Colonic mucosa (tissue), 4 donors: ENCODE data around the gene MCRIP2. TPM values are rescaled to one million over a fixed set of nuclear protein-coding genes. Genes with fewer than 3 reads are reported as not detected.

Experiments
- DNase-seq: peaks from one replicate; pipeline ENCODE4 v3.0.0-alpha.2; 2020
- H3K27ac ChIP-seq: fragments of 200-600 bp; one replicate; pipeline ENCODE4 v1.8.0; 2021
- H3K27me3 ChIP-seq: fragments of 200-600 bp; one replicate; pipeline ENCODE4 v1.8.0; 2021
- H3K36me3 ChIP-seq: fragments of 200-600 bp; one replicate; pipeline ENCODE4 v1.8.0; 2021
- H3K4me1 ChIP-seq: fragments of 200-600 bp; one replicate; pipeline ENCODE4 v1.8.0; 2021; ENCODE audit warnings: mild to moderate bottlenecking
- H3K4me3 ChIP-seq: fragments of 200-600 bp; one replicate; pipeline ENCODE4 v1.8.0; 2021
- H3K9ac ChIP-seq, 2 donors: one replicate each; pipeline ENCODE4 v1.7.0; 2013; ENCODE audit warnings: control low read depth in 2 of 2, low read depth in 2 of 2, low read length in 2 of 2
- H3K9me3 ChIP-seq: fragments of 200-600 bp; one replicate; pipeline ENCODE4 v1.8.0; 2021
- CTCF ChIP-seq: fragments of 200-600 bp; IDR thresholded peaks from one replicate; pipeline ENCODE4 v1.8.0; 2022; ENCODE audit warnings: antibody characterized with exemption, mild to moderate bottlenecking
- intact Hi-C: fragments of 100-400 bp; cut with DNase I; formaldehyde crosslinking; loops from one replicate; pipeline ENCODE4 v1.14.1; 2022
- total RNA-seq, 2 donors: library from RNA; stranded (reverse); fragmentation: NEBNext Ultra II Directional in 1 of 2; extraction: Animal tissue kit (Norgen Biotek cat#: 25700) in 1 of 2; gene quantifications; one replicate each; pipeline ENCODE4 v1.2.1, GENCODE V29; 2021
- donor health status: healthy.
- donor health status: DM: no; HTN: no; CAD: no.
- donor health status: DM: no; HTN: no; CAD: no.

MCRIP2 gene
- total RNA-seq, 2 donors from 2014 or later, result 132 to 158 TPM

- intact Hi-C loops, result no loop called here
- no peaks in the 10 kb centered on the region for H3K27me3 ChIP-seq
- no peak overlapping the region for H3K9ac ChIP-seq
- H3K27ac ChIP-seq, result no peak overlapping the region
- no peaks in the 10 kb centered on the region for H3K9me3 ChIP-seq
- H3K4me1 ChIP-seq, result no peaks in the 10 kb centered on the region
- no peak overlapping the region for H3K4me3 ChIP-seq
- TF ChIP-seq CTCF, result no peak
- no peak for DNase-seq
- no peaks in the 10 kb centered on the region for H3K36me3 ChIP-seq
Measured at GRCh38 chr16:619476-620100, 22.0 kb upstream of the MCRIP2 start.

GRCh38 chr16:620700-621525, 20.7 kb upstream of the MCRIP2 start:
- no peak for DNase-seq
- Histone ChIP-seq H3K27ac (no peak overlapping the region), H3K4me3 (no peak overlapping the region), H3K9ac (no peak overlapping the region), H3K36me3 (peaks cover 3% of the 10 kb centered on the region), H3K9me3 (no peaks in the 10 kb centered on the region), H3K27me3 (no peaks in the 10 kb centered on the region), H3K4me1 (no peaks in the 10 kb centered on the region)
- intact Hi-C loops, result no loop called here
- no peak for TF ChIP-seq CTCF

- no peak for TF ChIP-seq CTCF
- no peak overlapping the region for H3K9ac ChIP-seq
Measured at GRCh38 chr16:621526-622105, 20.0 kb upstream of the MCRIP2 start.

GRCh38 chr16:622920-623280, 18.7 kb upstream of the MCRIP2 start:
- H3K4me1 ChIP-seq, result no peaks in the 10 kb centered on the region
- no peak overlapping the region for H3K9ac ChIP-seq
- no peaks in the 10 kb centered on the region for H3K9me3 ChIP-seq
- H3K27me3 ChIP-seq, result no peaks in the 10 kb centered on the region
- H3K4me3 ChIP-seq, result no peak overlapping the region
- DNase-seq, result no peak
- no peak for TF ChIP-seq CTCF
- intact Hi-C loops, result no loop called here
- H3K36me3 ChIP-seq, result peaks cover 5% of the 10 kb centered on the region
- no peak overlapping the region for H3K27ac ChIP-seq

More at GRCh38 chr16:621526-622105, 20.0 kb upstream of the MCRIP2 start:
- peaks cover 5% of the 10 kb centered on the region for H3K36me3 ChIP-seq
- H3K4me3 ChIP-seq, result no peak overlapping the region
- no peaks in the 10 kb centered on the region for H3K27me3 ChIP-seq
- H3K9me3 ChIP-seq, result no peaks in the 10 kb centered on the region
- H3K27ac ChIP-seq, result no peak overlapping the region
- intact Hi-C loops, result no loop called here
- no peaks in the 10 kb centered on the region for H3K4me1 ChIP-seq
- DNase-seq, result no peak

GRCh38 chr16:624526-625070, 17.0 kb upstream of the MCRIP2 start:
- Histone ChIP-seq H3K4me1 (no peaks in the 10 kb centered on the region), H3K27ac (no peak overlapping the region), H3K9me3 (no peaks in the 10 kb centered on the region), H3K9ac (no peak overlapping the region), H3K27me3 (no peaks in the 10 kb centered on the region), H3K36me3 (peaks cover 5% of the 10 kb centered on the region), H3K4me3 (no peak overlapping the region)
- no peak for DNase-seq
- TF ChIP-seq CTCF, result no peak
- intact Hi-C loops, result no loop called here
